DOHH2 (cell line): ENCODE data around the gene NNAT.

ENCODE experiments used
- EZH2phosphoT487 ChIP-seq: fragments of 200-600 bp; sonication (generic); IDR thresholded peaks from 2 replicates; pipeline ENCODE4 v1.6.1; 2017; ENCODE audit warnings: borderline replicate concordance, mild to moderate bottlenecking, antibody characterized with exemption, low read length, moderate library complexity, mixed read lengths
- TF ChIP-seq, protein P1 (sequence below): fragments of 200-600 bp; sonication (generic); IDR thresholded peaks from one replicate; pipeline ENCODE4 v1.5.1; 2014; ENCODE audit warnings: antibody characterized with exemption, mild to moderate bottlenecking, low read depth, low read length; ENCODE audit not compliant: poor library complexity, severe bottlenecking

DNA sequence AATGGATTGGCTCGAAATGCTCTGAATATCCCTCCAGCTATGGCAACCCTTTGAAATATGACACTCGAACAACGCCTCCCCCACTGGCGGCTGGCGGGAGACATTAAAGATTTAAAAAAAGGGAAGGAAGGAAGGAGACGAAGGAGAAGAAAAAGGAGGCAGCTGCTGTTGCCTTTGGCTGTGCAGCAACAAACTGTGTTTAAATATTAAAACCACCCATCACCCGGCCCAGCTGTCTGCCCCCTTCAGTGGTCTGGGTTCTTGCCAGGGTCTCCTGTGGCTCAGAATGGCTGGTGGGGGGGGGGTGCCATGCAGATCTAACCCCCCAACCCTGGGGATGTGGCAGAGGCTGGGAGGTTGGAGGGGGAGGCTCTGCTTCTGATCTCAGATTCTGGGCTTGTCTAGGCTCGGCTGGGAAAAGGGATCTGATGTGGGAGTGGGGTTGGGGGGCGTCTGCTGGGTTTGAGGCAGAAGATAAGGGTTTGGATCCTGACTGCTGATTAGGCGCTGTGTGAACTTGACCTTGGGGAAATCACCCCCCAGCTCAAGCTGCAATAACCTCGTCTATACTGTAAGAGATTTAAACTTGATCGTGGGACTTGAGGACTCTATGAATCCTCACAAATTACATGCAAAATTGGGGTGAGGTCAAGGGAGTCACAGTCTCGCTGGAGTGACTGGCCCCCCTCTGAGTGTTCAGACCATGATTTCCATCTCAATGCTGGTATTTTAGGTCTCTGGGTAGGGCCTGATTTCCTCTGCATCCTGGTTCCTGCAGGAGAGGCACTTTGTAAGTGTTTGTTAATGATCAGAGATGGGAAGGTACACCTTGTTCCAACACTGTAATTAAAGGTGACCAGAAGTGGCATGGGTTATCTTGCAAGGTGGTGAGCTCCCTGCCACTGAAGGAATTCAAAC, 46.9 kb downstream of the NNAT start:
- TF ChIP-seq, protein P1, sequence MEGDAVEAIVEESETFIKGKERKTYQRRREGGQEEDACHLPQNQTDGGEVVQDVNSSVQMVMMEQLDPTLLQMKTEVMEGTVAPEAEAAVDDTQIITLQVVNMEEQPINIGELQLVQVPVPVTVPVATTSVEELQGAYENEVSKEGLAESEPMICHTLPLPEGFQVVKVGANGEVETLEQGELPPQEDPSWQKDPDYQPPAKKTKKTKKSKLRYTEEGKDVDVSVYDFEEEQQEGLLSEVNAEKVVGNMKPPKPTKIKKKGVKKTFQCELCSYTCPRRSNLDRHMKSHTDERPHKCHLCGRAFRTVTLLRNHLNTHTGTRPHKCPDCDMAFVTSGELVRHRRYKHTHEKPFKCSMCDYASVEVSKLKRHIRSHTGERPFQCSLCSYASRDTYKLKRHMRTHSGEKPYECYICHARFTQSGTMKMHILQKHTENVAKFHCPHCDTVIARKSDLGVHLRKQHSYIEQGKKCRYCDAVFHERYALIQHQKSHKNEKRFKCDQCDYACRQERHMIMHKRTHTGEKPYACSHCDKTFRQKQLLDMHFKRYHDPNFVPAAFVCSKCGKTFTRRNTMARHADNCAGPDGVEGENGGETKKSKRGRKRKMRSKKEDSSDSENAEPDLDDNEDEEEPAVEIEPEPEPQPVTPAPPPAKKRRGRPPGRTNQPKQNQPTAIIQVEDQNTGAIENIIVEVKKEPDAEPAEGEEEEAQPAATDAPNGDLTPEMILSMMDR, result no peak
- TF ChIP-seq EZH2phosphoT487, result no peak
